Panc1 (cell line): Measurements from ENCODE around the gene ZIC4. TPM values are rescaled to one million over a fixed set of nuclear protein-coding genes. Genes with fewer than 3 reads are reported as not detected.

Source experiments
- ATAC-seq: fragments of 200-7000 bp; cut with Tn5 transposase; 2 replicates; pipeline ENCODE4 v1.9.1; 2020; ENCODE audit warnings: mild to moderate bottlenecking, moderate library complexity
- BruUV-seq: library from RNA; stranded (reverse); fragments of 400-500 nt; replicated peaks from 2 replicates; lab custom pipeline; 2021; lab: Mats Ljungman, UMichigan
- CTCF ChIA-PET: fragments of 300-600 bp; sonication (Branson Sonifier 250); formaldehyde crosslinking; loops from one replicate; lab custom pipeline; 2022; ENCODE audit warnings: antibody characterized with exemption; lab: Charles Lee
- POLR2A ChIA-PET: fragments of 300-600 bp; sonication (Branson Sonifier 250); formaldehyde crosslinking; loops from one replicate; lab custom pipeline; 2022; ENCODE audit warnings: antibody characterized with exemption; lab: Charles Lee
- DNase-seq: peaks from one replicate; pipeline ENCODE4 v3.0.0-alpha.2; 2010; ENCODE audit warnings: low read depth, low spot score
- H3K27ac ChIP-seq: 2 replicates; pipeline ENCODE4 v1.5.1; 2011; ENCODE audit warnings: mild to moderate bottlenecking, low read length, inconsistent platforms
- H3K27me3 ChIP-seq: fragments of 200-500 bp; sonication (Bioruptor generic); 2 replicates; pipeline ENCODE4 v1.6.0; 2014; ENCODE audit warnings: low read length, inconsistent platforms; ENCODE audit not compliant: control insufficient read depth, insufficient read depth
- H3K36me3 ChIP-seq: fragments of 200-500 bp; sonication (Bioruptor generic); 2 replicates; pipeline ENCODE4 v1.5.1; 2014; ENCODE audit warnings: inconsistent platforms, mild to moderate bottlenecking, low read length, moderate library complexity; ENCODE audit not compliant: control insufficient read depth, insufficient read depth
- H3K4me1 ChIP-seq: 2 replicates; pipeline ENCODE4 v1.5.1; 2011; ENCODE audit warnings: inconsistent platforms, mild to moderate bottlenecking, low read length, moderate library complexity; ENCODE audit not compliant: control insufficient read depth, insufficient read depth
- H3K4me3 ChIP-seq, 2 experiments: 2 replicates each; pipeline ENCODE4 v1.5.1; 2011 to 2012; ENCODE audit warnings: low read depth in 2 of 2, low read length in 2 of 2, mild to moderate bottlenecking in 2 of 2, inconsistent platforms in 1 of 2, moderate library complexity in 1 of 2
- H3K9me3 ChIP-seq: fragments of 200-500 bp; sonication (Bioruptor generic); 2 replicates; pipeline ENCODE4 v1.5.1; 2014; ENCODE audit warnings: low read depth, mild to moderate bottlenecking, inconsistent platforms, low read length, moderate library complexity; ENCODE audit not compliant: control insufficient read depth, insufficient read depth
- POLR2AphosphoS5 ChIP-seq: IDR thresholded peaks from 2 replicates; pipeline ENCODE4 v1.6.1; 2012; ENCODE audit warnings: mild to moderate bottlenecking, low read depth, low read length, moderate library complexity
- SIN3A ChIP-seq: IDR thresholded peaks from 2 replicates; pipeline ENCODE4 v1.6.1; 2012; ENCODE audit warnings: low read depth, mild to moderate bottlenecking, low read length, moderate library complexity, borderline replicate concordance; ENCODE audit not compliant: insufficient read depth
- TCF7L2 ChIP-seq: IDR thresholded peaks from 2 replicates; pipeline ENCODE4 v1.6.1; 2011; ENCODE audit warnings: mild to moderate bottlenecking, low read depth, low read length, inconsistent platforms
- in situ Hi-C: cut with HindIII; loops from 2 replicates; pipeline ENCODE4 v1.10.0; 2016; ENCODE audit warnings: low sequenced_read_pairs, low pct_unique_long_range_greater_than_20kb
- intact Hi-C: fragments of 100-400 bp; cut with micrococcal nuclease; formaldehyde crosslinking; loops from one replicate; pipeline ENCODE4 v1.10.0; 2022; ENCODE audit not compliant: unreplicated experiment
- total RNA-seq: library from RNA; stranded (reverse); gene quantifications from one replicate; pipeline ENCODE4 v1.2.1, GENCODE V29; 2021; ENCODE audit not compliant: unreplicated experiment
- TF ChIP-seq, protein P1 (sequence below): fragments of 450-650 bp; IDR thresholded peaks from 2 replicates; pipeline ENCODE4 v1.5.1; 2017; ENCODE audit warnings: mild to moderate bottlenecking
- TF ChIP-seq, protein P2 (sequence below), 2 experiments: IDR thresholded peaks; 2 replicates each; pipeline ENCODE4 v1.6.1; 2011 to 2012; ENCODE audit warnings: low read depth in 2 of 2, control low read depth in 1 of 2, low read length in 1 of 2, mild to moderate bottlenecking in 1 of 2, moderate library complexity in 1 of 2; ENCODE audit not compliant: insufficient read depth in 1 of 2

Gene ZIC4
- total RNA-seq, 1 experiment from 2014 or later, result not detected

DNA sequence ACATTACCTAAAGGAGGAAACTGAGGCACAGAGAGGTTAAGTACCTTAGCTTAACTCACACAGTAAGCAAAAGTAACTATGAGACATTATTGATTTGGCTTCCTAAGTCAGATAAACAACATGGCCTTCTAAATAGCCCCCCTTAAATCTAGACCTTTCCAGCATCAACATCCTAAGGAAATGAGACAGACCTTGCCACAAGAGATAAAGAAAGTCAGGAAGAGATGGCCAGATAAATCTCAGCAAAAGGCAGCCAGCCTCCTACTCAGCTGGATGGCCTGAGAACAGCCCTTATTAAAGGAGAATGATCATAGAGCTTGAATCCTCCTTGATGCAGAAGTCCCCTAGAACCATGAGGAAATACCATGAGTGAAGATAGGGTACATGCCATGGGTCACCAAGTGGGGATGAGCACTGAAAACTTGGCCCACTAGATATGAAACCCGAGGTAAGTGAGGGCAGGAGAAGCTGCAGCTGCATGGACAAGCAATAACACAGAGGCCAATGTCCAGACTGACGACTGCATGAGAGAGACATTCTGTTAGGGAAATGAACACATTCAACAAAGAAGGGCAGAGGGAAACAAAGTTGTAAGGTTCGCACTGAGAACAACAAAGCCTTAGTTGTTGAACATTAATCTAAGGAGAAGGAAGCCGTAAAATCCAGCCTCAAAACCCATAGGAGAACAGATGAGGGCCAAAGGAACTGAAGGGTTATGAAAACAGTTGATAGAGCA is 69.6 kb downstream of the ZIC4 start:
- Histone ChIP-seq H3K4me3 (no peak overlapping the region), H3K27ac (no peak overlapping the region), H3K27me3 (no peaks in the 10 kb centered on the region), H3K9me3 (no peaks in the 10 kb centered on the region), H3K36me3 (no peaks in the 10 kb centered on the region), H3K4me1 (no peaks in the 10 kb centered on the region)
- DNase-seq (no peak), ATAC-seq (no peak)
- in situ Hi-C loops, result no loop called here
- ChIA-PET POLR2A (no interaction called here), CTCF (no interaction called here)
- no TSS peak for BruUV-seq
- intact Hi-C loops, result no loop called here
- no peak for TF ChIP-seq POLR2AphosphoS5
- no peak for TF ChIP-seq SIN3A
- TF ChIP-seq, protein P1, sequence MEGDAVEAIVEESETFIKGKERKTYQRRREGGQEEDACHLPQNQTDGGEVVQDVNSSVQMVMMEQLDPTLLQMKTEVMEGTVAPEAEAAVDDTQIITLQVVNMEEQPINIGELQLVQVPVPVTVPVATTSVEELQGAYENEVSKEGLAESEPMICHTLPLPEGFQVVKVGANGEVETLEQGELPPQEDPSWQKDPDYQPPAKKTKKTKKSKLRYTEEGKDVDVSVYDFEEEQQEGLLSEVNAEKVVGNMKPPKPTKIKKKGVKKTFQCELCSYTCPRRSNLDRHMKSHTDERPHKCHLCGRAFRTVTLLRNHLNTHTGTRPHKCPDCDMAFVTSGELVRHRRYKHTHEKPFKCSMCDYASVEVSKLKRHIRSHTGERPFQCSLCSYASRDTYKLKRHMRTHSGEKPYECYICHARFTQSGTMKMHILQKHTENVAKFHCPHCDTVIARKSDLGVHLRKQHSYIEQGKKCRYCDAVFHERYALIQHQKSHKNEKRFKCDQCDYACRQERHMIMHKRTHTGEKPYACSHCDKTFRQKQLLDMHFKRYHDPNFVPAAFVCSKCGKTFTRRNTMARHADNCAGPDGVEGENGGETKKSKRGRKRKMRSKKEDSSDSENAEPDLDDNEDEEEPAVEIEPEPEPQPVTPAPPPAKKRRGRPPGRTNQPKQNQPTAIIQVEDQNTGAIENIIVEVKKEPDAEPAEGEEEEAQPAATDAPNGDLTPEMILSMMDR, result no peak
- TF ChIP-seq, protein P2, sequence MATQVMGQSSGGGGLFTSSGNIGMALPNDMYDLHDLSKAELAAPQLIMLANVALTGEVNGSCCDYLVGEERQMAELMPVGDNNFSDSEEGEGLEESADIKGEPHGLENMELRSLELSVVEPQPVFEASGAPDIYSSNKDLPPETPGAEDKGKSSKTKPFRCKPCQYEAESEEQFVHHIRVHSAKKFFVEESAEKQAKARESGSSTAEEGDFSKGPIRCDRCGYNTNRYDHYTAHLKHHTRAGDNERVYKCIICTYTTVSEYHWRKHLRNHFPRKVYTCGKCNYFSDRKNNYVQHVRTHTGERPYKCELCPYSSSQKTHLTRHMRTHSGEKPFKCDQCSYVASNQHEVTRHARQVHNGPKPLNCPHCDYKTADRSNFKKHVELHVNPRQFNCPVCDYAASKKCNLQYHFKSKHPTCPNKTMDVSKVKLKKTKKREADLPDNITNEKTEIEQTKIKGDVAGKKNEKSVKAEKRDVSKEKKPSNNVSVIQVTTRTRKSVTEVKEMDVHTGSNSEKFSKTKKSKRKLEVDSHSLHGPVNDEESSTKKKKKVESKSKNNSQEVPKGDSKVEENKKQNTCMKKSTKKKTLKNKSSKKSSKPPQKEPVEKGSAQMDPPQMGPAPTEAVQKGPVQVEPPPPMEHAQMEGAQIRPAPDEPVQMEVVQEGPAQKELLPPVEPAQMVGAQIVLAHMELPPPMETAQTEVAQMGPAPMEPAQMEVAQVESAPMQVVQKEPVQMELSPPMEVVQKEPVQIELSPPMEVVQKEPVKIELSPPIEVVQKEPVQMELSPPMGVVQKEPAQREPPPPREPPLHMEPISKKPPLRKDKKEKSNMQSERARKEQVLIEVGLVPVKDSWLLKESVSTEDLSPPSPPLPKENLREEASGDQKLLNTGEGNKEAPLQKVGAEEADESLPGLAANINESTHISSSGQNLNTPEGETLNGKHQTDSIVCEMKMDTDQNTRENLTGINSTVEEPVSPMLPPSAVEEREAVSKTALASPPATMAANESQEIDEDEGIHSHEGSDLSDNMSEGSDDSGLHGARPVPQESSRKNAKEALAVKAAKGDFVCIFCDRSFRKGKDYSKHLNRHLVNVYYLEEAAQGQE (IDR thresholded peaks at IDR 0.05; ENCODE audit: insufficient read depth in 1 of 2, low read depth in 2 of 2, low read length in 1 of 2), result no peak
- no peak for TF ChIP-seq TCF7L2

Other genes starting within 250 kb of the ZIC4 start
- 0.36 TPM for gene ZIC1, start 2.8 kb upstream of the ZIC4 start, total RNA-seq